Ascending aorta (tissue), 2 donors: ENCODE measurements around the gene C9orf85. TPM values are rescaled to one million over a fixed set of nuclear protein-coding genes. Genes with fewer than 3 reads are reported as not detected.
"Not testable (repeated sequence)": the region's sequence is repeated elsewhere in the genome, so short reads cannot be mapped to it uniquely, and the experiment has no call there.

ENCODE experiments used
- DNase-seq, 2 donors: peaks; one replicate each; pipeline ENCODE4 v3.0.0-alpha.2; 2019; ENCODE audit warnings: low spot score in 2 of 2
- H3K27ac ChIP-seq, 2 donors: fragments of 200-600 bp; sonication (generic); one replicate each; pipeline ENCODE4 v1.5.1; 2016 to 2017; ENCODE audit warnings: mild to moderate bottlenecking in 1 of 2
- H3K27me3 ChIP-seq: fragments of 200-600 bp; sonication (generic); one replicate; pipeline ENCODE4 v1.5.1; 2017
- H3K36me3 ChIP-seq, 2 donors: fragments of 200-600 bp; sonication (generic); one replicate each; pipeline ENCODE4 v1.5.1; 2016
- H3K4me1 ChIP-seq, 2 donors: fragments of 200-600 bp; sonication (generic); one replicate each; pipeline ENCODE4 v1.5.1; 2016 to 2017; ENCODE audit warnings: mild to moderate bottlenecking in 1 of 2
- H3K4me3 ChIP-seq, 2 donors: fragments of 200-600 bp; sonication (generic); one replicate each; pipeline ENCODE4 v1.5.1; 2016 to 2017; ENCODE audit warnings: mild to moderate bottlenecking in 1 of 2
- H3K9me3 ChIP-seq, 2 donors: fragments of 200-600 bp; sonication (generic); one replicate each; pipeline ENCODE4 v1.5.1; 2016
- CTCF ChIP-seq, 3 experiments: fragments of 200-600 bp in 2 of 3; fragments of 450-650 bp in 1 of 3; sonication (generic) in 2 of 3; IDR thresholded peaks; one replicate each; pipeline ENCODE4 v1.5.1; 2016 to 2019; ENCODE audit warnings: antibody characterized with exemption in 3 of 3, mild to moderate bottlenecking in 1 of 3, moderate library complexity in 1 of 3
- intact Hi-C: fragments of 100-400 bp; cut with DNase I; formaldehyde crosslinking; loops from one replicate; pipeline ENCODE4 v1.15.1; 2023
- total RNA-seq: library from RNA; depleted of rRNA; stranded (reverse); fragments of >200 nt; gene quantifications from one replicate; pipeline ENCODE4 v1.1.0, GENCODE V29; 2016

Gene C9orf85
- total RNA-seq, 1 donor from 2014 or later = 2.6 TPM

- Histone ChIP-seq H3K4me1 (no peaks in the 10 kb centered on the region), H3K4me3 (no peak overlapping the region), H3K36me3 (no peaks in the 10 kb centered on the region), H3K9me3 (no peaks in the 10 kb centered on the region), H3K27ac (no peak overlapping the region), H3K27me3 (no peaks in the 10 kb centered on the region)
- TF ChIP-seq CTCF (IDR thresholded peaks at IDR 0.05) = no peak
- intact Hi-C loops = no loop called here
- no peak for DNase-seq
These were observed 75.5 kb downstream of the C9orf85 start for GRCh38 chr9:71986900-71987299.

- no peak for DNase-seq
- no peaks in the 10 kb centered on the region for H3K4me1 ChIP-seq
- no peak overlapping the region for H3K27ac ChIP-seq
- H3K36me3 ChIP-seq = no peaks in the 10 kb centered on the region
- intact Hi-C loops = no loop called here
- no peak overlapping the region for H3K4me3 ChIP-seq
- H3K27me3 ChIP-seq = no peaks in the 10 kb centered on the region
- no peaks in the 10 kb centered on the region for H3K9me3 ChIP-seq
- TF ChIP-seq CTCF (IDR thresholded peaks at IDR 0.05) = no peak
These were observed 76.3 kb downstream of the C9orf85 start for GRCh38 chr9:71987471-71988371.

- intact Hi-C loops = no loop called here
- Histone ChIP-seq H3K9me3 (no peaks in the 10 kb centered on the region), H3K4me3 (no peak overlapping the region), H3K36me3 (no peaks in the 10 kb centered on the region), H3K4me1 (no peaks in the 10 kb centered on the region), H3K27me3 (no peaks in the 10 kb centered on the region), H3K27ac (no peak overlapping the region)
- DNase-seq = no peak
- no peak for TF ChIP-seq CTCF (IDR thresholded peaks at IDR 0.05)
These were observed 79.0 kb downstream of the C9orf85 start for GRCh38 chr9:71990466-71990865.

GRCh38 chr9:72005451-72005850, 94.0 kb downstream of the C9orf85 start:
- H3K4me1 ChIP-seq = no peaks in the 10 kb centered on the region
- intact Hi-C loops = no loop called here
- H3K27me3 ChIP-seq = no peaks in the 10 kb centered on the region
- no peak for TF ChIP-seq CTCF (IDR thresholded peaks at IDR 0.05)
- DNase-seq = no peak
- H3K36me3 ChIP-seq = no peaks in the 10 kb centered on the region
- H3K27ac ChIP-seq = no peak overlapping the region
- H3K9me3 ChIP-seq = no peaks in the 10 kb centered on the region
- no peak overlapping the region for H3K4me3 ChIP-seq

- DNase-seq = no peak
- intact Hi-C loops = no loop called here
- Histone ChIP-seq H3K27me3 (no peaks in the 10 kb centered on the region), H3K9me3 (no peaks in the 10 kb centered on the region), H3K27ac (no peak overlapping the region), H3K4me3 (no peak overlapping the region), H3K36me3 (no peaks in the 10 kb centered on the region), H3K4me1 (no peaks in the 10 kb centered on the region)
- no peak for TF ChIP-seq CTCF (IDR thresholded peaks at IDR 0.05)
These were observed 95.1 kb downstream of the C9orf85 start for GRCh38 chr9:72006501-72006900.

- not testable (repeated sequence) for DNase-seq, H3K36me3 ChIP-seq
These were observed 96.3 kb downstream of the C9orf85 start for GRCh38 chr9:72007726-72008125.

More at GRCh38 chr9:72007726-72008125, 96.3 kb downstream of the C9orf85 start:
- intact Hi-C loops, H3K4me1 ChIP-seq, H3K27ac ChIP-seq, H3K9me3 ChIP-seq, H3K4me3 ChIP-seq, H3K27me3 ChIP-seq: not testable (repeated sequence)
